RWPE1 (cell line): ENCODE measurements around the gene PDGFRB.

ENCODE experiments used
- CTCF ChIA-PET: fragments of 350-600 bp; sonication (Branson Sonifier 250); formaldehyde crosslinking; extraction: SDS; loops from one replicate; lab custom pipeline; 2021; lab: Yijun Ruan, JAX
- POLR2A ChIA-PET: fragments of 400-600 bp; formaldehyde crosslinking; extraction: SDS; loops from one replicate; lab custom pipeline; 2020; ENCODE audit warnings: antibody characterized with exemption; ENCODE audit not compliant: low non-redundant PET; lab: Yijun Ruan, JAX
- DNase-seq: peaks from one replicate; pipeline ENCODE4 v3.0.0; 2012; ENCODE audit warnings: low spot score
- H3K27ac ChIP-seq: fragments of 450-650 bp; 2 replicates; pipeline ENCODE4 v1.5.1; 2017
- TF ChIP-seq, protein P1 (sequence below): fragments of 450-650 bp; conservative IDR thresholded peaks from 2 replicates; pipeline ENCODE4 v1.5.1; 2017; ENCODE audit warnings: low read depth, mild to moderate bottlenecking

Gene PDGFRB

DNA sequence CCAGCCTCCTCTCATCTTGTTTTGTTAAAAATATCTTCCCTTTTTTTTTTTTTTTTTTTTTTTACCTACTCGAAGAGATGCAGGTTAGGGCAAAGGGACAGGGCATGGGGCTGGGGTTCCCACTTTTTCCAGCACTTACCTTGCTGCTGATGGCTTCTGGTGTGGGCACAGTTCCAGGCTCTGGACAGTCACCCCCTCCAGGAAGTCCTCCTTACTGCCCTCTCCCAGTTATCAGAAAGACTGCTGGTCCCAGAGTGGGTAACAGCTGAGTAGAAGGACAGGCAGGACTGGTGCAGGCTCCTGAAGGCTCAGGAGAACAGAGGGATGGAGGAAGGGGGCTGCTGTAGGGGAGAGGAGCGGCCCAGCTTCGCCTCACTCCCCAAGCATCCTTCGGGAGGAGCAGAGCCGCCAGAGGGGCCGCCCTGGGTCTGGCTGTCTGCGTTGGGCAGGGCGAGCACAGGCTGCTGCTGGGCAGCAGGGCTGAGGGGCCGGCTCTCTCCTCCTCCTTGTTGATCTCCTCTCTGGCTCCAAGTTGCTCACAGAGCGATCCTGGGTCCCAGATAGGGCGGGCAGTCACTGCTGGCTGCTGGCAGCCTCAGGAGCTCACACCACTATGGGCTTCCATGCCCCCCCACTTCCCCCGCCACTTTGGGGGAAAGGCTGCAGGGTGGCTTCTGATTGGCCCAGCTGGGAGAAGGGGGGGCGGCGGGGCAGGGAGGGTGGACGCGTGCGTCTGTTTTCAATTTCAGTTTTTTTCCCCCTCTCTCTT is at the start of gene PDGFRB:
TSS of gene PDGFRB (minus strand) at position 588 of the 769 bp plus-strand sequence. CDS start 18,798 bp downstream, outside the sequence.
- TF ChIP-seq, protein P1, sequence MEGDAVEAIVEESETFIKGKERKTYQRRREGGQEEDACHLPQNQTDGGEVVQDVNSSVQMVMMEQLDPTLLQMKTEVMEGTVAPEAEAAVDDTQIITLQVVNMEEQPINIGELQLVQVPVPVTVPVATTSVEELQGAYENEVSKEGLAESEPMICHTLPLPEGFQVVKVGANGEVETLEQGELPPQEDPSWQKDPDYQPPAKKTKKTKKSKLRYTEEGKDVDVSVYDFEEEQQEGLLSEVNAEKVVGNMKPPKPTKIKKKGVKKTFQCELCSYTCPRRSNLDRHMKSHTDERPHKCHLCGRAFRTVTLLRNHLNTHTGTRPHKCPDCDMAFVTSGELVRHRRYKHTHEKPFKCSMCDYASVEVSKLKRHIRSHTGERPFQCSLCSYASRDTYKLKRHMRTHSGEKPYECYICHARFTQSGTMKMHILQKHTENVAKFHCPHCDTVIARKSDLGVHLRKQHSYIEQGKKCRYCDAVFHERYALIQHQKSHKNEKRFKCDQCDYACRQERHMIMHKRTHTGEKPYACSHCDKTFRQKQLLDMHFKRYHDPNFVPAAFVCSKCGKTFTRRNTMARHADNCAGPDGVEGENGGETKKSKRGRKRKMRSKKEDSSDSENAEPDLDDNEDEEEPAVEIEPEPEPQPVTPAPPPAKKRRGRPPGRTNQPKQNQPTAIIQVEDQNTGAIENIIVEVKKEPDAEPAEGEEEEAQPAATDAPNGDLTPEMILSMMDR = no peak
- peak; percentile 54 for DNase-seq
- ChIA-PET POLR2A (no interaction called here), CTCF (no interaction called here)
- H3K27ac ChIP-seq = peak within 1 kb of the TSS; percentile 26

DNA sequence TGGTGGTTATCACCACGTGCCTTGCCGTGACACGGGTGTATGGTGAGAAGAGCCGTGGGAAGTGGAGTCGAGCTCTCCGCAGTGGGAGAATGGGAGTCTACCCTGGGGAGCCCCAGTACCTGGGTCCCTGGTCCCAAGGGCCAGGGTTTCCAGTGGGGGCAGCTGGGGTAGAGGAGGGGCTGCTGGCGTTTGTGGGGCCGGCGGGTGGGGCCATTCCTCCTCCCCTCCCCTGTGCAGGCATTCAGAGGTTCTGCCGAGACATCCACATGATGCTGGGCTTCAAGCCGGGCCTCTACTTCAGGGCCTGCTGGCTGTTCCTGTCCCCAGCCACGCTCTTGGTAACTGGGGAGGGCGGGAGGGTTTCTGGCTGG is 48.9 kb upstream of the PDGFRB start:
- ChIA-PET CTCF (interaction anchor here (0.7 kb wide), 1 partner anchor 114 kb away, joined by 5 read pairs; no protein-coding TSS in a partner anchor), POLR2A (no interaction called here)
- TF ChIP-seq, protein P1 = no peak
- H3K27ac ChIP-seq = no peak overlapping the region
- DNase-seq = no peak

DNA sequence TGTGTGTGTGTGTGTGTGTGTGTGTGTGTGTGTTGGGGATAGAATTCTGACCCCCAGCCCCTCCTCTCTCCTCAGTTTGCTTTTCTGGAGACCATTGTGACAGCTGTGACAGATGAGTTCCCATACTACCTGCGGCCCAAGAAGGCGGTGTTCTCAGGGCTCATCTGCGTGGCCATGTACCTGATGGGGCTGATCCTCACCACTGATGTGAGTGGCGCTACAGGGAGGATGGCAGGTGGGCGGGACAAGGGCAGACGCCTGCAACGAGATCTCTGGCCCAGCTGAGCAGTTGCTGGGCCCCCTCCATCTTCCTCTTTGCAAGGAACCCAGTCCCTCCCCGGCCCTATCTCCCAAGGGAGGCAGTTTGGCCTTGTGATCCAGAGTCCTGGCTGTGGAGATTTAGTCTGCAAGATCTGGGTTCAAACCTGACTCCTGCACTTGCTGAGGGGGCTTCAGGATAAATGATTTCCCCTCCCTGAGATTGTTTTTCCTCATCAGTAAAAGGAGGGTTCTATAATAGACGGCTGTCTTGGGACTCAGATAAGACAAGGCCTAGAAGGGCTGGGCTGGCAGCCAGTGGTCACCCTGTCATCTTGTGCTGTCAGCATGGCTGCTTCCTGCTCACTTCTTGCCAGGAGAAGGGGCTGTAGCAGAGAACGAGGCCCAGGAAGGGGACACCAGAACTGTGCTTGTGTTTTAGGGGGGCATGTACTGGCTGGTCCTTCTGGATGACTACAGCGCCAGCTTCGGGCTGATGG is 48.4 kb upstream of the PDGFRB start:
- DNase-seq = no peak
- no peak overlapping the region for H3K27ac ChIP-seq
- ChIA-PET POLR2A (interaction anchor here (0.6 kb wide), 1 partner anchor 545 kb away, joined by 3 read pairs; no protein-coding TSS in a partner anchor), CTCF (interaction anchor here (0.6 to 0.7 kb wide), 2 partner anchors 21 to 115 kb away, joined by 5 read pairs; no protein-coding TSS in a partner anchor)
- TF ChIP-seq, protein P1 = no peak

DNA sequence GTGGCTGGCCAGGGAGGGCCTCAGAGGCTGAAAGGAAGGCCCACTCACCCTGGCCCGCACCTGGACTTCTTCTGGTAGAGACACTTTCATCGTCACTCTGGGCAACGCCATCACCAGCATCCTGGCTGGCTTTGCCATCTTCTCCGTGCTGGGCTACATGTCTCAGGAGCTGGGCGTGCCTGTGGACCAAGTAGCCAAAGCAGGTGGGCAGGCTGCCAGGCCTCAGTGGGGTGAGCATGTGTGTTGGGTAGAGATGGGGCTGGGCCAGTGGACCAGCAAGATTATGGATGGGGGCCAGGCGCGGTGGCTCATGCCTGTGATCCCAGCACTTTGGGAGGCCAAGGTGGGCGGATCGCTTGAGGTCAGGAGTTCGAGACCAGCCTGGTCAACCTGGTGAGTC is 46.9 kb upstream of the PDGFRB start:
- TF ChIP-seq, protein P1 = no peak
- ChIA-PET POLR2A (no interaction called here), CTCF (no interaction called here)
- no peak overlapping the region for H3K27ac ChIP-seq
- no peak for DNase-seq

DNA sequence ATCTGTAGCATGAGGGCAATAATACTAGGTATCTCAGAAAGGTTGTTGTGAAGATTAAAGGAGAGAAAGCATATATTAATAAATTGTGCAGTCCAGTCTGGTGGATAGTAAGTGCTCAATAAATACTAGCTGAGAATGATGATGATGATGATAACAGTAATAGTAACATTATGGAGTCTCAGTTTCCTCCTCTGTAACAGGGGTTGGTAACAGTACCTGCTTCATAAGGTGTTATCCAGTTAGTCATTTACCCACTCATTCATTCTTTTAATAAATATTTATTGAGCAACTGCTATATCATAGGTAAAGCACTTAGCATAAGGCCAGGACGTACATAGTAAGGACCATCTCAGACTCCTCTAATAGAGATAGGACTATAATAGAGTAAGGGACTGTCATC is 41.8 kb upstream of the PDGFRB start:
- DNase-seq = no peak
- ChIA-PET POLR2A (no interaction called here), CTCF (interaction anchor here (0.6 to 1.3 kb wide), 3 partner anchors 22 to 152 kb away, joined by 3 to 4 read pairs (median 3); no protein-coding TSS in a partner anchor)
- TF ChIP-seq, protein P1 = no peak
- H3K27ac ChIP-seq = no peak overlapping the region

DNA sequence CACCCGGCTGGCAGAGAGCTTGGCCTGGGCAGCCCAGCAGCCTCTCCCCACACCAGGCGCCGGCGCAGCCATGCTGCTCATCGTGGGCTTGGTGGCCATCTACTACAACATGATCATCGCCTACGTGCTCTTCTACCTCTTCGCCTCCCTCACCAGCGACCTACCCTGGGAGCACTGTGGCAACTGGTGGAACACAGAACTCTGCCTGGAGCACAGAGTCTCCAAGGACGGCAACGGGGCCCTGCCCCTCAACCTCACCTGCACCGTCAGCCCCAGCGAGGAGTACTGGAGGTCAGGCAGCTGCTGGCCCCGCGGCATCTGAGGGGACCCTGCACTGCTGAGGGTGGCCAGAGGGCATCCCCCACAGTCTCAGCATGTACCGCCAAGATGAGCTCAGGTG is 41.3 kb upstream of the PDGFRB start:
- ChIA-PET POLR2A (no interaction called here), CTCF (interaction anchor here (0.6 to 1.3 kb wide), 2 partner anchors 21 to 153 kb away, joined by 3 to 4 read pairs; no protein-coding TSS in a partner anchor)
- no peak for DNase-seq
- TF ChIP-seq, protein P1 = no peak
- no peak overlapping the region for H3K27ac ChIP-seq
